Inflammatory macrophage treated with lipopolysaccharide for 4 hours (primary cell): ENCODE measurements around the gene FGD6.

Experiments
- DNase-seq: peaks from one replicate; pipeline ENCODE4 v3.0.0-alpha.2; 2020

FGD6 gene

DNA sequence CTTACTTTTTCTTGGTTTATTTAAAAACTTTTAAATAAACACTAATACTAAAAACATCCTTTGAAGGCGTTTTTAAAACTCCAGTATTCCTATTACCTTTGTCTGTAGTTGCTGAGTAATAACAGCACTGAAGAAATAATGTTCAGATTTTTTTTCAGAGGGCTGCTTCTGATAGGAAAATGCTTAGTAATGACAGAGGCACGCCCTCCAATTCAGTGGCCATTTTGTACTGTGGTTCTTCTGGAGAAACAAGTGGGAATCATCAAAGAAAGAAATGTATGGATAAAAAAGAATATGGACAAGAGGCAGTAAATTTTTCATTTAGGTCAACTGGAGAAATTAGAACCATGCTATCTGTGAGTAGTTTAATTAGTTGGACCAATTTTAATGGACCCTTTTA is 13.9 kb upstream of the FGD6 start:
- DNase-seq, result no peak

DNA sequence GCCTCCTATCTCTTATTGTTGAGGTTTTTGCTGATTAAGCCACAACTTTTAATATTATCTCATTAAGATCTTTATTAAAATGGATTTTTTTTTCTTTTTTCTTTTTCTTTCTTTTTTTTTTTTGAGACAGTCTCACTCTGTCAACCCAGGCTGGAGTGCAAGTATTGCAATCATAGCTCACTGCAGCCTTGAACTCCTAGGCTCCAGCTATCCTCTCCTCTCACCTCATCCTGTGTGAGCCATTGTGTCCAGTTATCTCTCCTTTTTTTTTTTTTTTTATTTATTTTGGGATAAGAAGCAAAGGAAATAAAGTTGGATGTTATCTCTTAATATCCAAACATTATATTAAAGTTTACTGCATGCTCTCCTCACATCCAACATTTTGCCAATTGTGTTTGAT is 13.0 kb upstream of the FGD6 start:
- DNase-seq, result no peak

DNA sequence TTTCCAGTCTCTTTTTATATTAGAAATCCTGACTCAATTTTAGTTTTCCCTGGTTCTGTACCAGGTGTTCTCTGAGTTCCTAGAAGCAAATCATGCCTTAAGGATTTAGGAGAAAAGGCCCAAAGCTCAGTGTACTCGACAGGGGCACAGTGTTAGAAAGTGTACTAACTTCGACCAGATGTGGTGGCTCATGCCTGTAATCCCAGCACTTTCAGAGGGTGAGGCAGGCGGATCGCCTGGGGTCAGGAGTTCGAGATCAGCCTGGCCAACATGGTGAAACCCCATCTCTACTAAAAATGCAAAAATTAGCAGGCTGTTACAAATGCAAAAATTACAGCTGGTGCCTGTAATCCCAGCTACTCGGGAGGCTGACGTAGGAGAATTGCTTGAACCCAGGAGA is 12.4 kb upstream of the FGD6 start:
- no peak for DNase-seq

DNA sequence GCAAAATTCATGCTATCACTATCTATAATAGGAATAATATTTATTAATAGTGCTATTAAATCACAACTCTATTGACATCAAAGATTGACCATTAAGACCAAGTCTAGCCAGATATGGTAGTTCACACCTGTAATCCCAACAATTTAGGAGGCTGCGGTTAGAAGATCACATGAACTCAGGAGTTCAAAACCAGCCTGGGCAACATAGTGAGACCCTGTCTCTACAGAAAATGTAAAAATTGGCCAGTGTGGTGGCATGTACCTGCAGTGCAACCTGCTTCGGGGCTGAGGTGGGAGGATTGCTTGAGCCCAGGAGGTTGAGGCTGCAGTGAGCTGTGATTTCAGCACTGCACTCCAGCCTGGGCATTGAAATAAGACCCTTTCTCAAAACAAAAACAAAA is 11.3 kb upstream of the FGD6 start:
- DNase-seq, result no peak

DNA sequence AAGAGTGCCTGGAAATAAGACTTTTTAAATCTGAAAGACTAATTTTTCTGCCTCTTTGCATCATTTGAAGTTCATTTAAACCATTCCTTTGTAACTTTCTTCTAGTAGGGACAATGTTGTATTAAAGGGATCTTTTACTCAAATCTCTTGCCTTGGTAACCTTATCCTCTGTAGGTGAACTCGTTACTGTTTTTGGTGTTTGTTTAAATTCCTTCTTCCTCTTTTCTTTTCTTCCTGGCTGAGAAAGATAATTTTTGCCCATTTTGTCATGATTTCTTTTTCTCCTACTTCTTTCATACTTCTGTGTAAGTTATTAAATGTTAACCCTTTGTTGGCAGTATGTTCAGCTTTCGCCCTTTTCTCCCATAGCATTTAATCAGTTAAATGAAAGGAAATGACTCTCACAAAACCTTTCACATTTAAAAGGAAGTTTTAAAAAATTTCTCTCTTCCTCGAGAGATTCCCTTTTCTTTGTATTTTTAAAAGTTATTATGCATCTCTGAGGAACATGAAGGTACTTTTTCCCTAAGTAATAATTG is 10.6 kb upstream of the FGD6 start:
- no peak for DNase-seq

DNA sequence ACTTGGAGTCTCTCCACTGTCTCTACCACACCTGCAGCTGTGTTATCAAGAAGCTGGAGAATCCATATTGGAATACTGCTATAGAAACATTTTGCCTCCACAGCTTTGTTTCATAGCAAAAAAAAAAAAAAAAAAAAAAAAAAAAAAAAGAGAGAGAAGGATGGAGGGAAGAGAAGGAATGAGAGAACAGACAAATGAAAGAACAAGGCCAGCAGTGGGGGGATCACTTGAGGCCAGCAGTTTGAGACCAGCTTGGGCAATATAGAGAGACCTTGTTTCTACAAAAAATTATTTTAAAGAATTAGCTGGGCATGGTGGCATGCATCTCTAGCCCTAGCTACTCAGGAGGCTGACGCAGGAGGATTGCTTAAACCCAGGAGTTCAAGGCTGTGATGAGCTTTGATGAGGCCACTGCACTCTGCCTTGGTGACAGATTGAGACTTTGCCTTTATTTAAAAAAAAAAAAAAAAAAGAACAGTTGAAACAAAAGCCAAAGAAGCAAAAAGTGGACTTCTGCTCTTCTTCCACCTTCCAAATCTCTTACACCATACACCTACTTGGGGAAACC is 8.5 kb upstream of the FGD6 start:
- no peak for DNase-seq

DNA sequence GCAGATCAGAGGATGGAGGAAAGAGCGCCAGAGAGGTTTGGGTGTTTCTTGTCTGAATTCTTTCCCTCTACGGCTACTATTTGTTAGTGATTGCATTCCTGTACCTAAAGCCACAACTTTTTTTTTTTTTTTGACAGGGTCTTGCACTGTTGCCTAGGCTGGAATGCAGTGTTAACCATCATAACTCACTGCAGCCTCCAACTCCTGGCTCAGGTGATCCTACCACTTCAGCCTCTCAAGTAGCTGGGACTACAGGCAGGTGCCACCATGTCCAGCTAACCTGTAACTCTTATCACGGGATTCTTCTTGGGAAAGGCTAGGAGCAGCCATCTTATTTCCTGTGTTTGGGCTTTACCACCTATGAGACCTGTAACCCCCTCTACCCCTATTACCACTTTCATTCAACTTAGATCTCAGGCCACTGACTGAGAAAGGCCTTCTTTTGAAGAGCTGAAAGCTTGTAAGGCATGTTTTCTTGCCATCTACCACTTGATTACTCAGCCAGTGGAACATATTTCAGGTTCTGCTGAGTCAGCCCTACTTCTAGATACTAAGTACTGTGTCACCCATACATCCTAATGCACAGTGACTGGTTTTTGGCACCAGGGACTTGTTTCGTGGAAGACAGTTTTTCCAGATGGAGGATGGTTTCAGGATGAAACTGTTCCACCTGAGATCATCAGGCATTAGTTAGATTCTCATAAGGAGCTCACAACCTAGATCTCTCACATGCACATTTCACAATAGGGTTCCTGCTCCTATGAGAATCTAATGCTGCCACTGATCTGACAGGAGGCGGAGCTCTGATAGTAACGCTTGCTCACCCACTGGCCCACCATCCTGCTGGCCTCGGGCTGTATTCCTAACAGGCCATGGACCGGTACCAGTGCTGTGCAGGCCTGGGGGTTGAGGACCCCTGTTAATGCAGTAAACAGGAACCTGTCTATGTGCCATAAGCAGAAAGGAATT is 7.2 kb upstream of the FGD6 start:
- DNase-seq, result no peak

DNA sequence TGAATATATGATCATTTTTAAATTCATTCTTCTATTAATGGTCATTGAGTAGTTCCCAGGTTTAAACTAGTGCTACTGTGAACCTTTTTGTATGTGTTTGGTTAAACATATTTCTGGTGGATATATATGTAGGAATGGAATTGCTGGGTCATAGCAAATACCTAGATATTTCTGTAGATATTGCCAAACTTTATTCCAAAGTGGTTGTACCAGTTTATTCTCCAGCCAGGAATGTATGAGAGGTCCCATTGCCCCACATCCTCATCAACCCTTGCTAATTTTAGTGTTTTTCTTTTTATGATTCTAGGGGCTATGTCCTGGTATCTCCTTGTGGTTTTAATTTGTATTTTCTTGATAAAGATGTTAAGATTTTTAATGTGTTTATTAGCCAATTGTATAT is 3.5 kb upstream of the FGD6 start:
- DNase-seq, result no peak

DNA sequence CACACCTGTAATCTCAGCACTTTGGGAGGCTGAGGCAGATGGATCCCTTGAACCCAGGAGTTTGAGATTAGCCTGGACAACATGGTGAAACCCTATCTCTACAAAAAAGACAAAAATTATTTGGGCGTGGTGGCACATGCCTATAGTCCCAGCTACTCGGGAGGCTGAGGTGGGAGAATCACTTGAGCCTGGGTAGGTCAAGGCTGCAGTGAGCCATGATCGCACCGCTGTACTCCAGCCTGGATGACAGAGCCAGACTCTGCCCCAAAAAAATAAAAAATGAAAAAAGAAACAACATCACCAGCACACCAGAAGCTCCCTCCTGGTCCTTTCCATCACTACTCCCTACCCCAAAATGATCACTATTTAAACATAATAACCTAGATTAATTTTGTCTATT is 2.9 kb upstream of the FGD6 start:
- no peak for DNase-seq

DNA sequence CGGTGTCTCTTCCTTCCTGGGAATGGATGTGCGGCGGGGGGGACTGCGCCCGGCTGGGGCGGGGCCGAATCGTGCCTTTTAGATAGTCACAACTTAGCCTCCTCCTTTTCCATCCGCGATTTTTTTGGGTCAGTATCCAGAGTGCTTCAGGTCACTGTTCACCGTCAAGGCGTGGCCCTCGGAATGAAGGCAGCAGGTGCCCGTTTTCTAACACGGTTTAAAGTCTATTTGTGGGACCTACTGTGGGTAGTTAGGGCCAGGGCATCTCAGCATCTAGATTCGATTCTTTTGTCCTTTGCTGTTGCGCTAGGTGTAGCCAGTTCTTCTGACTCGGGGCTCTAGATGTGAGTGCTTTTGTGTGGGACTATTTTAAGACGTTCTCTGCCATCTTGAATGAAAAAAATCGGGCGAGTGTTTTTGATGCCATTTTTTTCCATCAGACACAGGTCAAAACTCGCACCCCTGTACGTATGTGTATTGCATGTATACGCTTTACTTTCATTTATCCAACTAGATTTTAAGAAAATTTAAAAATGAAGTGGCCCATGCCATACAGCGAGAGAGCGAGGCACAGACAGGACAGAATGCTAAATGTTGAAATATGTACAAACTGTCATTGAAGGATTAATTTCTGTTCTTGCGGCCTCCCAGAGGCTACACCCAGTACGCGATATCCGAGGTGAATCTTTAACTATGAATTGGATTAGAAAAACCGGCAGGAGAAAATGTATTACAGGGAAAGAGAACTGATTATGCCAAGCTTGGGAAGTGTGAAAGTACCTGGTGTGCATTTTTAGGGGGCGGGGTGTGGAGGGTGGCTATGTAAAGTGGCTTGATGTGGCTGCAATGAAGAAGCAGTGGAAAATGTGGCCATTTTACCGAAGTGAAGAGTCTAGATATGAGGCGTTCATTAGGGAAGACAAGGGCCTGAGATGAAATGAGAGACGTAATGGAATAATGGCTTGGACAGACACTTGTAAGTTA is 1.2 kb upstream of the FGD6 start:
- peak; percentile 40 for DNase-seq

DNA sequence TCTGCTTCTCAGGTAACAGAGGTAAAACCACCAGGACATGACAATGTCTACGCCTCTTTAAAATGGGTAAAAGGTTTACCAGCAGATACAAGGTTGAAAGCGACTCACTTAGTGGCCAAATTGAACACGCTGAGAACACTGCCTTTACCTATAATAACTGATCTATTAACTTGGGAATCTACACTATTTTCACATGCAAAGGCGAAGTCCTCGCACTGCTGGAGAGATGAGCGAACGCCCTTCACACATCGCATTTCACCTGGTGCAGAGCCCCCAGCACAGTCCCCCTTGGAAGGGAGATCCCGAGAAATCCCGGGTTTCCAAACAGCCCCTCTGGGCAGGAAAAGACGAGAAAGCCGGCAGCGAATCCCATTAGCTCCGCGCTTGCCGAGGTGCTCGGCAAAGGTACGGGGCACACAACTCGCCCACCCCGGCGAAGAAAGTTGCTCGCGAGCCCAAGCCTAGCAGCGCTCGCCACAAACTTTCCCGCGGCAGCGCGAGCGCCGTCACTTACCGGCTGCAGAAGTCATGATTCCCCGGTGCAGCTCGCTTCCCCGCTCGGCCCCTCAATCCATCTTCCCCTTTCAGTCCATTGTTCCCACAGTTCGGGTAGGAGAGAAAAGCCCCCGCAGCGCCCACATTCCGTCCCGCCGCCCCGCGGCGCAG is 423 bp downstream of the FGD6 start:
- no peak for DNase-seq

DNA sequence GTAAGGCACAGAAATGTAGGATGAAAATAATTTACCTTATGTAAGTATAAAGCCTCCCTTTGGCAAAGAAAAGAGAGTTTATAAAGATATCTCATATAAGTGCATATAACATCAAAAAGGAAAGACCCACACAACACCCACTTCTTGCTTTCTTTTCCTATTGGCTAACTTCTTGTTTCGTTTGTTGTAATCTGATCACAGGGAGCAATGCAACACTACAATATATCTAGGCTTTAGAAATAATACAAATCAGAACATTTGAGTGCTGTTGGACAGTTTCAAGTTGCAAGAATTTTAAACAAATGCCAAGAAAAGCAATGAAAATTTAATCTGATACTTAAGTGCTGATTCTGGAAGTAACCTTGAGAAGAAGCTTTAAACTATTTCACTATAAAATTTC is 1.3 kb downstream of the FGD6 start:
- peak; percentile 85 for DNase-seq

DNA sequence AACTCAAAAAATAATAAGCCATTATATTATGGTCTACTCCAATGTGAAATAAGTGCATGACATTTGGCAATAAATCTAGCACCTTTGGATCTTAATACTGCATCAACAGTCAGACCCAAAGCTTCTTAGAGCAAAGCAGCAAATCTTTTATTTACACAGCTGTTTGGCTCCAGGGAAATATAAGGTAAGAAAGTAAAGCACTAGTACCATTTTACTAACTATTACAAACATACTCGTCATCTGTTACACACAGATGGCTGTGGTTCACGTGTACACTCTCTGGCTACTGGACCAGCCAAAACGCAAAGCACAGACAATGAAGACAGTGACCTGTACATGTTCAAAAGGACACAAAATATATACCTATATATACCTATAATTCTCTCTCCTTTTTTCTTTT is 2.8 kb downstream of the FGD6 start:
- no peak for DNase-seq

DNA sequence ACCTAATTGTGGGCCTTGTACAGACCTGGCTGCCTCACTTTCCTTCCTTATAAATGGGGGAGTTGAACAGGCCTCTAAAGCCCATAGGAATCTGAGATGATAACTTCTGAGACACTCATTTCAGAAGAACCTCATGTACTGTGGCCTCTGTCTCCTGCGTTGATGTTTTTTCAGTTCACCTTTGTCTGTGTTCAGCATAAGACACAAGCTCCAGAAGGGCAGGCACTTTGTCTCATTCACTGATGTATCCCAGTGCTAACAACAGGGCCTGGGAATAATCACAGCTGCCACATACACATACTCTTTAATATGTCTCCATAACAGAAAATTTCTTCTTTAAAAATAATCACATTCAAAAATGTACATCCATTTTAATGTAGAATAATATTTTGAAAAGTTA is 3.3 kb downstream of the FGD6 start:
- DNase-seq, result no peak

DNA sequence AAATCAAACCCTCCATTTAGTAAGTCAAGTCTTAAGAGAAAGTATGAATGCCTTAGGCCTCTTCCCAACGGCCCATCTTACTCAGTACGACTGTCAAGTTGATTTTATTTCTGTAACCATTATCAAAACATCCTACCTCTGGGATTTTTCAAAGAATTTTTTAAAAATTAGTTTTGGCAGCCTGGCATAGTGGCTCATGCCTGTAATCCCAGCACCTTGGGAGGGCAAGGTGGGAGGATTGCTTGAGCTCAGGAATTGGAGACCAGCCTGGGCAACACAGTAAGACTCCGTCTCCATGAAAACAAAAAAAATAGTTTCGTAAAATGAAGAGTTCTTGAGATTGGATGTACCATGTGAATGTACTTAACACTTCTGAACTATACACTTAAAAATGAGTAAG is 4.1 kb downstream of the FGD6 start:
- no peak for DNase-seq

DNA sequence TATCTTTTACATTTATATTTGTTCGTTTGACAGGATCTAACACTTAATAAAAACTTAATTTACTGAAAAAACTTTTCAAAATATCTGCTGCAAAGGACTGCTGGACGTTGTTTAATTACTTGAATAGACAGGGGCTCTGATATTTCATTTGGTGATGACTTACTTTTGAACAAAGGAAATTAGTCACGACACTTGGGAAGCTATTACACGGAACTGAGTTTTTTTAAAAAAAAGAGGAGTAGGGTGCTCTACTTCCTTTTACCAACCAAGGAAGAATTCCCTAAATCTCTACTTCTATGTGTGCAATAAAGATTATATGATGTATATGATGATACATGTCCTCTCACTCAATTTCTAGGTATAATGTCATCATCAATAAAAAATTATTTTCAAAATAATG is 4.7 kb downstream of the FGD6 start:
- DNase-seq, result peak; percentile 85

DNA sequence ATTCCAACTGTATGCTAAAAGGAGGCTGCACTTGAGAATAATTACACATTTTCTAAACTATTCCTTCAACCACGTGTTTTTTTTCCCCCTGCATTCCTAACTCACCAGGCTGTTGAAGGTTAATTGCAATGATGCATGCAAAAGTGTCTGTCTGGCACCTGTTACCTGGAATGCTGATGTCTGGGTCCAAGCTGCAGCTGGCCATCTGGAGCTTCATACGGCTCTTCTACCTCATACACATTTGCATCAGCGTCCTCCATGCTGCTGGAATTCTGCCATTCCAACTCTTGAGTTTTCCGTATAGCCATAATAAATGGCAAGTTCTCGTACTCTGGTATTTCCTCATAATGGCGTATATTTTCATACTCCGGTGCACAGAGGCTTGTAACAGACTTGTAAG is 8.6 kb downstream of the FGD6 start:
- no peak for DNase-seq

DNA sequence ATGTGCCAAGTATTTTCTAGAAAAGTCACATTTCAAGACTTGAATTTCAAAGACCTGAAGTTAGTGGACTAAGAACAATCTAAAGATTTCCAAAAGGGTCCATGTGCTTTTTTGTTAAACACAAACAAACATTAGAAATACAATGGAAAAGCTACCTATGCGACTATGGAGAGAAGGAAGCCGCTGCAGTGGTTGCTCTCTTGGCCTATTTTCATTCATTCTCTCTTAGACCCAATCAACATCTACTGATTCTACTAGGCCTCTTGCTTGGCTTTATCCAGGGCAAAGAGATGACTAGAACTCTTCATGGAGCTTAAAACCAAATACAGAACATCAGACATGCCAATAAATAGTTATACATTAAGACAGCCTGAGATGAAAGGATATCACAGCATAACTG is 9.9 kb downstream of the FGD6 start:
- DNase-seq, result no peak

DNA sequence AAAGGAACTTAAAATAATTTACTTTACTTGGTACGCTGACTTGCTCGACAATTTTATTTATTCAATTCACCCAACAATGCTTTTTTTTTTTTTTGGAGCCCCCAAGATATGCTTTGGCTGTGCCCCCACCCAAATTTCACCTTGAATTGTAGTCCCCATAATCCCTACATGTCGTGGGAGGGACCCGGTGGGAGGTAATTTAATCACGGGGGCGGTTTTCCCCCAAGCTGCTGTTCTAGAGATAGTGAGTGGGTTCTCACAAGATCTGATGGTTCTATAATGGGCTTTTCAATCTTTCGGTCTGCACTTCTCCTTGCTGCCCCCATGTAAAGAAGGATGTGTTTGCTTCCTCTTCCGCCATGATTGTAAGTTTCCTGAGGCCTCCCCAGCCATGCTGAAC is 10.4 kb downstream of the FGD6 start:
- no peak for DNase-seq

DNA sequence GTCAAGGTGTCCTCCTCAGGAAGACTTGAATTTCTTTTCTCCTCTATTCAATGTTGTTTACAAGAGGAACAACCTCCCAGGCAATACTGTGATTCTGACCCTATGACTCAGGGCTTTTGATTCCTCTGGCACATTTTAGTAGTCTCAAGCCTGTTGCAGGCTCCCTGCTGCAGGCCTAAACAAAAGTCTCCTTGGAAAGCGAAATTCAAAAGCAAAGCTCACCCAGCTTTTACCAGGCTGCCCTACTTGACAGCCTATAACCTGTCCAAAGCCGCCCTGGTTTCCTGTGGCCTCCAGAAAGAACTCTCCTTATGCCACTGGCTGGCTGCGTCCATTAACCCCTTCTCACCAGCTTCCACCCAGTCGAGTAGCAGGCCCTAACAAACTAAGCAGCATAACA is 11.6 kb downstream of the FGD6 start:
- peak; percentile 81 for DNase-seq

DNA sequence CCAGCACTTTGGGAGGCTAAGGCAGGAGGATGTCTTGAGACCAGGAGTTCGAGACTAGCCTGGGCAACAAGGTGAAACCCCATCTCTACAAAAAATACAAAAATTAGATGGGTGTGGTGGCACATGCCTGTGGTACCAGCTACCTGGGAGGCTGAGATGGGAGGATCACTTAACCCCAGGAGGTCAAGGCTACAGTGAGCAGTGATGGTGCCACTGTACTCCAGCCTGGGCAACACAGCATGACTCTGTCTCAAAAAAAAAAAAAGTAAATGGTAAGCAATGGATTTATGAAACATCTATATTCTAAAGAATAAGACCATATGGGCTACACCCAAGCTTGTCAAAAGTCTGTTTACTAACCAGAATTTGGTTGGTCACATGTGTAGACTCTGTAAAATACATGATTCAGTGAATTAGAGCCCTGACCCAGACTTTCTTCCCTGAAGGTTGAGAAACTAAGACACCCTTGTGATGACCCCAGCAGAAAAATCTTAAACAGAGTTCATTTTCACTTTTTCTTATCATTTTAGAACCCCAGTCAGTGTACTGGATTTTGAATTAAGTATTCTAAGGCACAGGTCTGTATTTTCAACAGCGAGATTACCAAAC is 12.1 kb downstream of the FGD6 start:
- DNase-seq, result peak; percentile 73
